HCT116 (cell line): Measurements from ENCODE around the gene ERMAP. TPM values are rescaled to one million over a fixed set of nuclear protein-coding genes. Genes with fewer than 3 reads are reported as not detected.

ENCODE experiments used
- ATAC-seq: fragments of 200-7000 bp; cut with Tn5 transposase; 2 replicates; pipeline ENCODE4 v1.9.1; 2020; ENCODE audit warnings: mild to moderate bottlenecking, moderate library complexity
- BruUV-seq: library from RNA; stranded (reverse); fragments of 400-500 nt; replicated peaks from 2 replicates; lab custom pipeline; 2021; lab: Mats Ljungman, UMichigan
- CTCF ChIA-PET: fragments of 300-600 bp; sonication (Branson Sonifier 250); formaldehyde crosslinking; loops from one replicate; lab custom pipeline; 2021; ENCODE audit warnings: antibody characterized with exemption; lab: Charles Lee
- POLR2A ChIA-PET: fragments of 300-600, 350-600 bp; sonication (Branson Sonifier 250); formaldehyde crosslinking; loops from one replicate; lab custom pipeline; 2021; ENCODE audit warnings: antibody characterized with exemption; lab: Charles Lee
- RAD21 ChIA-PET, 2 experiments: fragments of 300-600 bp; sonication (Branson Sonifier 250); formaldehyde crosslinking; loops; one replicate each; lab custom pipeline; 2023; ENCODE audit warnings: low total read pairs in 2 of 2; ENCODE audit not compliant: uncharacterized antibody in 2 of 2, unreplicated experiment in 2 of 2, low non-redundant PET in 1 of 2; lab: Charles Lee
- DNase-seq: peaks from one replicate; pipeline ENCODE4 v3.0.0-alpha.2; 2010; ENCODE audit warnings: low read depth, low spot score
- H2AFZ ChIP-seq: fragments of 200-600 bp; shearing (Covaris generic), sonication (generic); 2 replicates; pipeline ENCODE4 v1.6.1; 2017; ENCODE audit warnings: low read depth, mixed run types, mixed read lengths, antibody characterized with exemption, low read length; ENCODE audit not compliant: poor library complexity, severe bottlenecking
- H3K27ac ChIP-seq: 2 replicates; pipeline ENCODE4 v1.5.1; 2012; ENCODE audit warnings: low read depth, low read length
- H3K27me3 ChIP-seq: fragments of 200-600 bp; sonication (generic); 2 replicates; pipeline ENCODE4 v1.6.1; 2016; ENCODE audit warnings: mixed run types, low read length, mixed read lengths; ENCODE audit not compliant: insufficient read depth
- H3K36me3 ChIP-seq, 2 experiments: fragments of 200-500 bp in 1 of 2; fragments of 200-600 bp in 1 of 2; sonication (Bioruptor generic) in 1 of 2; sonication (generic) in 1 of 2; 2 replicates each; pipeline versions ENCODE4 v1.5.1 to v1.6.1; 2014 to 2016; ENCODE audit warnings: low read length in 2 of 2, inconsistent platforms in 1 of 2, mixed read lengths in 1 of 2, mixed run types in 1 of 2; ENCODE audit not compliant: insufficient read depth in 2 of 2, control insufficient read depth in 1 of 2
- H3K4me1 ChIP-seq, 2 experiments: fragments of 200-600 bp in 1 of 2; sonication (generic) in 1 of 2; 2 replicates each; pipeline versions ENCODE4 v1.5.1 to v1.6.1; 2012 to 2017; ENCODE audit warnings: low read length in 2 of 2, inconsistent platforms in 1 of 2, mild to moderate bottlenecking in 1 of 2, mixed read lengths in 1 of 2, mixed run types in 1 of 2, moderate library complexity in 1 of 2; ENCODE audit not compliant: insufficient read depth in 2 of 2, control insufficient read depth in 1 of 2
- H3K4me2 ChIP-seq: fragments of 200-600 bp; sonication (generic); 2 replicates; pipeline ENCODE4 v1.6.1; 2017; ENCODE audit warnings: mixed run types, low read length, mixed read lengths
- H3K4me3 ChIP-seq, 2 experiments: fragments of 200-600 bp in 1 of 2; sonication (generic) in 1 of 2; replicated peaks in 1 of 2; 2 replicates each; pipeline ENCODE4 v1.5.1; 2011 to 2016; ENCODE audit warnings: low read length in 2 of 2, control low read depth in 1 of 2, low read depth in 1 of 2, mild to moderate bottlenecking in 1 of 2, mixed read lengths in 1 of 2, mixed run types in 1 of 2
- H3K79me2 ChIP-seq: fragments of 200-600 bp; sonication (generic); 2 replicates; pipeline ENCODE4 v1.6.1; 2017; ENCODE audit warnings: mild to moderate bottlenecking, mixed run types, low read length, moderate library complexity, mixed read lengths; ENCODE audit not compliant: insufficient read depth
- H3K9ac ChIP-seq: fragments of 200-600 bp; sonication (generic); 2 replicates; pipeline ENCODE4 v1.6.1; 2016; ENCODE audit warnings: low read length, mixed read lengths
- H3K9me2 ChIP-seq: fragments of 200-600 bp; sonication (generic), shearing (Covaris generic); 2 replicates; pipeline ENCODE4 v1.6.1; 2017; ENCODE audit warnings: mixed run types, mild to moderate bottlenecking, moderate library complexity; ENCODE audit not compliant: insufficient read depth
- H3K9me3 ChIP-seq, 2 experiments: fragments of 200-500 bp in 1 of 2; fragments of 200-600 bp in 1 of 2; sonication (Bioruptor generic) in 1 of 2; sonication (generic) in 1 of 2; 2 replicates each; pipeline ENCODE4 v1.6.1; 2014 to 2017; ENCODE audit warnings: low read length in 2 of 2, mixed read lengths in 2 of 2, inconsistent platforms in 1 of 2, low read depth in 1 of 2, mild to moderate bottlenecking in 1 of 2, mixed run types in 1 of 2, moderate library complexity in 1 of 2; ENCODE audit not compliant: control insufficient read depth in 1 of 2, insufficient read depth in 1 of 2
- H4K20me1 ChIP-seq: fragments of 200-600 bp; sonication (generic), shearing (Covaris generic); 2 replicates; pipeline ENCODE4 v1.6.1; 2017; ENCODE audit warnings: mixed run types, mild to moderate bottlenecking, moderate library complexity; ENCODE audit not compliant: insufficient read depth
- CTCF ChIP-seq, 3 experiments: fragments of 200-600 bp in 1 of 3; sonication (generic) in 1 of 3; IDR thresholded peaks in 2 of 3; conservative IDR thresholded peaks in 1 of 3; 2 replicates each; pipeline ENCODE4 v1.5.1; 2012 to 2017; ENCODE audit warnings: low read depth in 2 of 3, low read length in 2 of 3, antibody characterized with exemption in 1 of 3, borderline replicate concordance in 1 of 3, control low read depth in 1 of 3, mild to moderate bottlenecking in 1 of 3, mixed read lengths in 1 of 3, mixed run types in 1 of 3, moderate library complexity in 1 of 3; ENCODE audit not compliant: insufficient read depth in 1 of 3
- ELF1 ChIP-seq: IDR thresholded peaks from 2 replicates; pipeline ENCODE4 v1.6.1; 2012; ENCODE audit warnings: low read depth, borderline replicate concordance
- EZH2 ChIP-seq: fragments of 200-600 bp; sonication (generic); IDR thresholded peaks from 2 replicates; pipeline ENCODE4 v1.6.1; 2017; ENCODE audit warnings: antibody characterized with exemption, mixed run types
- POLR2A ChIP-seq: IDR thresholded peaks from 2 replicates; pipeline ENCODE4 v1.7.0; 2011; ENCODE audit warnings: borderline replicate concordance; ENCODE audit not compliant: insufficient read depth, insufficient read length; ENCODE audit errors: extremely low read depth
- SRF ChIP-seq: IDR thresholded peaks from 2 replicates; pipeline ENCODE4 v1.6.1; 2012; ENCODE audit warnings: low read depth
- YY1 ChIP-seq: IDR thresholded peaks from 2 replicates; pipeline ENCODE4 v1.6.1; 2011; ENCODE audit warnings: low read length, low read depth, moderate library complexity, mild to moderate bottlenecking; ENCODE audit not compliant: insufficient replicate concordance; ENCODE audit errors: extremely low read depth
- ZNF274 ChIP-seq: fragments of 200-500 bp; sonication (Bioruptor generic); IDR thresholded peaks from 2 replicates; pipeline ENCODE4 v1.6.1; 2014; ENCODE audit warnings: mild to moderate bottlenecking, low read depth, low read length, inconsistent platforms
- intact Hi-C: fragments of 100-400 bp; cut with micrococcal nuclease; formaldehyde crosslinking; loops from 2 replicates; pipeline ENCODE4 v1.10.0; 2022
- total RNA-seq: library from RNA; stranded (reverse); gene quantifications from one replicate; pipeline ENCODE4 v1.2.1, GENCODE V29; 2021; ENCODE audit not compliant: unreplicated experiment

Gene ERMAP
- total RNA-seq, 1 experiment from 2014 or later: 5.4 TPM

GRCh38 chr1:42851960-42852607, 35.2 kb downstream of the ERMAP start (continued):
- TF ChIP-seq ZNF274 (no peak), YY1 (no peak), ELF1 (no peak), POLR2A (no peak)

GRCh38 chr1:42852608-42852980, 35.7 kb downstream of the ERMAP start:
- Histone ChIP-seq H3K4me3 (no peak overlapping the region), H3K9me3 (peaks cover 0 to 5% of the 10 kb centered on the region in 2 experiments; a peak in 1 of 4 replicates), H3K36me3 (peaks cover 7 to 8% of the 10 kb centered on the region in 2 experiments; a peak in 3 of 4 replicates), H2AFZ (no peak overlapping the region), H3K27me3 (no peaks in the 10 kb centered on the region), H3K79me2 (peaks cover 13% of the 10 kb centered on the region), H3K9ac (no peak overlapping the region), H3K4me1 (peaks cover 3 to 4% of the 10 kb centered on the region in 2 experiments; a peak in 3 of 4 replicates), H3K9me2 (no peaks in the 10 kb centered on the region), H3K27ac (no peak overlapping the region), H3K4me2 (no peak overlapping the region), H4K20me1 (no peaks in the 10 kb centered on the region)
- RAD21 ChIA-PET: no interaction called here
- ATAC-seq (no peak), DNase-seq (no peak)
- no peak for TF ChIP-seq CTCF (IDR thresholded peaks at IDR 0.05 in 2 of 3, conservative IDR thresholded peaks at IDR 0.05 in 1 of 3; ENCODE audit: borderline replicate concordance in 1 of 3, insufficient read depth in 1 of 3, low read depth in 2 of 3, low read length in 2 of 3)
- no peak for TF ChIP-seq EZH2
- no peak for TF ChIP-seq SRF
- intact Hi-C loops: no loop called here
- CTCF ChIA-PET: no interaction called here
- POLR2A ChIA-PET: no interaction called here
- no TSS peak for BruUV-seq
